ENCODE data around the gene FAM156A.

- TF ChIP-seq PPARA (CRISPR knock-in tag; IDR thresholded peaks at IDR 0.05; ENCODE audit: borderline replicate concordance): no peak
- no peak for TF ChIP-seq ZFP3 (CRISPR knock-in tag; IDR thresholded peaks at IDR 0.05)
Observed at GRCh38 chrX:53004038-53004437, 45.7 kb upstream of the FAM156A start.

Measured in SK-N-SH treated with all-trans-retinoic acid at 6 μM for 48 hours (cell line).